Pulmonary artery endothelial cell (primary cell): ENCODE measurements around the gene GBE1. TPM values are rescaled to one million over a fixed set of nuclear protein-coding genes. Genes with fewer than 3 reads are reported as not detected.
"Not testable (repeated sequence)": the region's sequence is repeated elsewhere in the genome, so short reads cannot be mapped to it uniquely, and the experiment has no call there.

ENCODE experiments used
- DNase-seq: peaks from one replicate; pipeline ENCODE4 v3.0.0-alpha.2; 2011; ENCODE audit warnings: low read depth, low spot score
- total RNA-seq: library from RNA; depleted of rRNA; stranded (reverse); fragments of >200 nt; gene quantifications from 2 replicates; pipeline ENCODE4 v1.2.3, GENCODE V29; 2014

The GBE1 gene
- total RNA-seq, 1 donor from 2014 or later = 174 TPM

DNA sequence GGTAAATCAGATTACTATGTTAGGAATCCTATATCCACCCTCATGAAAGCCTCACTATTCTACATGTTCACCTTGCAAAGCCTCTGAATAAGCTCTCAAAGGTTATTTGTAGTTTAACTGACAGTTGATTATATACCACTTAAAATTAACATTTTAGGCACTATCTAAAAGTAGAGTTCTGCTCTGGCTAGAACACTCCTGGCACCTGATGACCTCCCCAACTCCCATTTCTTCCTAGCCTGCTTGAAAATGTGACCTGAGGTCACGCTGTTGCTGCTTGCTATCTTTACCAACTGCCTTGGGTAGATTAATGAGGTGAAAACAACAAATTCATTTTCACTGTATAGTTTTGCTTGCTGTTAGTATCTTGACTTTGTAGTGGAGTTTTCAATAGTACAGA, 220.7 kb downstream of the GBE1 start:
- no peak for DNase-seq

DNA sequence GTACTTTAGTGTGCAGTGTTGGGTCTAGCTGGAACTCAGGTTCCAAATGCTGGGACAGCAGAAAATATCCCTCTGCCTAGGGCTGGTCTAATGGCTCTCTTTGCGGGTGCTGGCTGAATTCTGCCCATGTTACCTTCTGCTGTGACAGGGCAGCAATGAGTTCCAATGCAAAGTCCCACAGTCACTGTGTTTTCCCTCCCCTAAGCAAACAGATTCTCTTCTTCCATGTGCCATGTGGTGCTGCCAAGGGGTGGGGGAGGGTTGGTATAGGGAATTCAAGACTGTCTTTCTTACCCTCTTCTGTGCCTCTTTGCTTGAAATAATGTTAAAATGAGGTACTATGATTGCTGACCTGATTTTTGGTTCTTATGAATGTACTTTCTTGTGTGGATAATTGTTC, 229.6 kb downstream of the GBE1 start:
- no peak for DNase-seq

DNA sequence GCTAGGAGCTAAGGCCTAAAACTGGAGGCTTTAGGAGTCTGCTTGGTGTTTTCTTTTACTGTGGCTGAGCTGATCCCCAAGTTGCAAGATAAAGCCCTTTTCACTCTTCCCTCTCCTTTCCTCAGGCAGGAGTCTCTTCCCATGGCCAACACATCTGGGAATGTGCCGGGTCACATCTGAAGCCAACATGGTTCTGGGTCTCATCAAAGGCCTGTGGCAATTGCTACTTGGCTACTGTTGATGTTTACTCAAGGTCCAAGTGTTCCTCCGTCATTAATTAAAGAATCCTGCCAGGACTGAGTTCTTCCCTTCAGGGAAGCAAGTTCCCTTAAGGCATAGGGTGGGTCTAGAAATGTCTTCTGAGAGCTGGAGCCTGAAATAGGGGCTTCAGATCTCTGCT, 230.2 kb downstream of the GBE1 start:
- no peak for DNase-seq

DNA sequence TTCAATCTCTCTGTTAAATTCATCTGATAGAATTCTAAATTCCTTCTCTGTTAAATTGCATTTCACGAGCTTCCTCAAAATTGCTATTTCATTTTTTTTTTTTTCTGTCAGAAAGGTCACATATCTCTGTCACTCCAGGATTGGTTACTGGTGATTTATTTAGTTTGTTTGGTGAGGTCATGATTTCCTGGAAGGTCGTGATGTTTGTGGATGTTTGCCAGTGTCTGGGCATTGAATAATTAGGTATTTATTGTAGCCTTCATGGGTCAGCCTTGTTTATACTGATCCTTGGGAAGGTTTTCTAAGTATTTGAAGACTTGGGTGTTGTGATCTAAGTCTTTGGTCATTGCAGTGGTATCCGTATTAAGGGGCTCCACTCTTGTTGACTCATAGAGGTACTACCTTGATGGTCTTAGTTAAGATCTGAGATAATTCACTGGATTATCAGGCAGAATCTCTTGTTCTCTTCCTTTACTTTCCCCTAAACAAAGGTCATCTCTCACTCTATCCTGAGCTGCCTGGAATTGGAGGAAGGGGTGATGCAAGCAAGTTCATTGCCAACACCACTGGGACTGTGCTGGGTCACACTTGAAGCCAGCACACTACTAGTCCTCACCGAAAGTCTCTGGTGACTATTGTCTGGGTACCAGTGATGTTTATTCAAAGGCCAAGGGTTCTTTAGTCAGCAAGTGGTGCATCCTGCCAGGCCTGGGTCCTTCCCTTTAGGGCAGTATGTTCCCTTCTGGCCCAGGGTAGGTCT, 231.1 kb downstream of the GBE1 start:
- DNase-seq = no peak

DNA sequence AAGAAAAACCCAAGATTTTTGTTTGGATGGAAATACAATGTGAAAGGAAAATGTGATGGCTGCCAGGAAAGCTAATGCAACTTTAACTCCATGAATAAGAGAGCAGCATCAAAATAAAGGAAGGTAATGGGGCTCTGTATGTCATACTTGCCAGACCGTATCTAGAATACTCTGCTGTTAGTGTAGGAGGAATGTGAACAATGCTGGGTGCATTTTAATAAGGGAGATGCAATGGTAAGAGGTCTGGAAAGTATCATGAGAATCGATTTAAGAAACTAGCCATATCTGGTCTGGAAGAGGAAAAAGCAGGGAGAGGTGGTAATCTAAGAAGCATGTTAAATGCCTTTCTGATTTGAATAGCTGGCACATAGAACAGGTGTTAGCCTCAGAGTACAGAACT, 239.6 kb downstream of the GBE1 start:
- no peak for DNase-seq

DNA sequence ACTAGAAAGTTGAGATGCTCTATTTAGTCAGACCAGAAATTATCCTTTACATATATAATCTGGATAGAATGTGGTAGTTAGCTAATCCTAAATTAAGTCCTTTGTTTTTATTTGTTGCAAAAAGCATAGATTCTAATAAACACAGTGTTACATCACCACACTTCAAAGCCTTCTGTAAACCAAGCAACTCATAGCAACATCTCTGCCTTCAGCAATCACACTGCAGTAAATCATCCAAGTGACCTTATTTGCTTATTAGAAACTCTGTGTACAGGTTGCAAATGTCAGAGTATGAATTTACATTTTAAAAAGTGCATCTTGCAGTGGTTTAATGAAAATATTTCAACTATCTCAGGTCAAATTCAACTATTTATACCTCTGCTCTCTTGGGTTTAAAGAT, 242.5 kb downstream of the GBE1 start:
- no peak for DNase-seq

DNA sequence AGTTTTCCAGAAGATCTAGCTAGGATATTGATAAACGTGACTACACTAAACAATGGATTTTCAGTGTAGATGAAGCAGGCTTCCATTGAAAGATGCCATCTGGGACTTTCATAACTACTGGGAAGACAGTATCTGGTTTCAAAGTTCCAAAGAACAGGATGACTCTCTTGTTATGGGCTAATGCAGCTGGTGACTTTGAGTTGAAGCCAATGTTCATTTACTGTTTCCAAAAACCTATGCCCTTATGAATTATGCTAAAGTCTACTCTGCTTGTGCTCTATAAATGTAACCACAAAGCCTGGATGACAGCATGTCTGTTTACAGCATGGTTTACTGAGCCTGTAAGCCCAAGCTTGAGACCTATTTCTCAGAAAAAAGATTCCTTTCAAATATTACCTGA, 245.4 kb downstream of the GBE1 start:
- DNase-seq = no peak

DNA sequence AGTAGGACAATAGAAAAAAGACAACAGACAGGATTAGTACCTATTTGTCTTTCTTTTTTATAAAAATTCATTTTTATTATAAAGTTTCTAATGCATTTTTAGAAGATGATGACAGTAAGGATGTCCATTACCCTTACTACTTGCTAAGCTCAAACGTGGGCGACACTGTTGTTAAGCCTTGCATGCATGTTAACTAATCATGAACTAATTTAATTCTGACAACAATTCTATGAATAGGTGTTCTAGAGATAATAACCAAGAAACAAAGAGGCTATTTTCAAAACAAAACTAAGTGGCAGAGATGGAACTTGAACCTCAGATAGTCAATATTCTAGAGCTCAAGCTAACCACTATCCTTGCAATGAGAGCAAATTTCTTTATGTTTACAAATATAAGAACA, 247.9 kb downstream of the GBE1 start:
- no peak for DNase-seq

DNA sequence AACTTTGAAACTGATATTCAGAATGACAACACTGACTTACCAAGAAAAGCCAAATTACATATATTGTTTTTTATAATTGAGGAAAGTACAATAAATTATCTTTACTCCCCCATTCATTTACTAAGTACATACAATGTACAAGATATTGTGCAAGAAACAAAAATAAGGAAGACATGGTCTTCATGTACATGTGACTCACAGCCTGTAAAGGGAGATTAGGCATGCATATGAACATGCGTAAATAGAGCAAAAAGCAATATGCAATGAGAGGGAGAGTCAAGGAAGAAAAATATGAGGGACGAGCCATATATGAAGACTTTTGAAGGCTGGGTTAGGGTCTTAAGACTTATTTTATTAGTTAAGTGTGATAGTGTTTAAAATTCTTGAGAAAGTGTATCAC, 258.4 kb downstream of the GBE1 start:
- DNase-seq = no peak

DNA sequence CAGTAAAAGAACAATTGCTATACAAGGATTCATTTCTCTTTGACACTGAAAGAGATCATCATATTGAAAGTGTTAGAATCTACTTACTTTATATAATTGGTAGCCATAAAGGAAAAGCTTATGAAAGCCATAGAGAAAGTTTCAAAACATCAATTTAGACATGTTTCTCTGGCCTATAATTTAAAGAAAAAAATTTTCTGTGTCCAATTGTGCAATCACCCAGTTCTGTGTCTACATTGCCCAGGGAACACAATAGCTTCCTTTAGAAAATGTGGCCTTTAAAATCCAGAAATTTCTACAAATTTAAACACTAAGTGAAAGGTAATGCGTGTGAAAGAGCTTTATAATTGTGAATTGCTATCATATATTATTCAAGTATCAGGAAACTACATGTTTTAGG, 259.2 kb downstream of the GBE1 start:
- no peak for DNase-seq

DNA sequence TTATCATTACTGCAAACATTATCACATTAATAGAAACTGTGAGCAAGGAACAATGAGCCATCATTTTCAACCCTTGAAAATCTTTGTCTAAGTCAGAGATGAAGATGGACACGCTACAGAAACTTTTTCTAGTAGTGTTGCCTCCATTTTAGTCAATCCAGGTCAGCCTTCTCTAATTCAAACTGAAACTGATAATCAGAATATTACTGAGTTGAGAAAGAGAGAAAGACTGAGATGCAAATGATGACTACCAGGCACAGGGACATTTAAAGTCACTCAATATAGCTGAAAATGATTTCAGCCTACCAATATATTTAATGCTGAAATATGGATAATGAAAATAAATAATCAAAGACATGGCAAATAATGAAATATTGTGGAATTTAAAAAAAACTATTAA, 261.4 kb downstream of the GBE1 start:
- DNase-seq = no peak

DNA sequence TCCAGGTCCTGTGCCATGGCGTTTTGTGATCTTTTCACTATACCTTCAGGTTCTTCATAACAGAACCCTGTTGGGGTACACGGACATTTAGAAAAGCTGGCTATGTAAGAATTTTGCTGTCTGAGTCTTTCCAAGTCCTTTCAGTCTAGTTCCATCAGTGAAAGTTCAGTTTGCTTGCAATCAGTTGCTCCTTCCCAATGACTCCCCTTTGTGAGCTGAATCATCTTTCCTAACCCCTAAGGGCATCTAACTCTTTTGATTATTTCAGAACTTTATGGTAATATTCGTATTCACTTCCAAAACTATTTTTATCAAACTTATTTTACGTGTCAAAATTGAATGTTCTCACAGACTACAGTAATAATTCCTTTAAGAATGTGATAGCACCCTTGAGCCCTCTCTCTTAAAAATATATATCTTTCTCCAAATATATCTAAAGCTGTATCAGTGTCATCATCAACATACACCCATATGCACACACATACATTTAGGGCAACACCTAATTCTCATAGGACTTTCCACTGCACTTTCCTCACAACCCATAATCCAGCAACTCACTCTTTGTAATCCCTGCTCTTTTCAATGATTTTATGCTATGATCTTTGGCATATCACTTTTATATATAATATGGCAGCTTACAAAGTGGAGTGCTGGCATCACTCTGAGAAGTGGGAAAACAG, 263.7 kb downstream of the GBE1 start:
- DNase-seq = no peak

DNA sequence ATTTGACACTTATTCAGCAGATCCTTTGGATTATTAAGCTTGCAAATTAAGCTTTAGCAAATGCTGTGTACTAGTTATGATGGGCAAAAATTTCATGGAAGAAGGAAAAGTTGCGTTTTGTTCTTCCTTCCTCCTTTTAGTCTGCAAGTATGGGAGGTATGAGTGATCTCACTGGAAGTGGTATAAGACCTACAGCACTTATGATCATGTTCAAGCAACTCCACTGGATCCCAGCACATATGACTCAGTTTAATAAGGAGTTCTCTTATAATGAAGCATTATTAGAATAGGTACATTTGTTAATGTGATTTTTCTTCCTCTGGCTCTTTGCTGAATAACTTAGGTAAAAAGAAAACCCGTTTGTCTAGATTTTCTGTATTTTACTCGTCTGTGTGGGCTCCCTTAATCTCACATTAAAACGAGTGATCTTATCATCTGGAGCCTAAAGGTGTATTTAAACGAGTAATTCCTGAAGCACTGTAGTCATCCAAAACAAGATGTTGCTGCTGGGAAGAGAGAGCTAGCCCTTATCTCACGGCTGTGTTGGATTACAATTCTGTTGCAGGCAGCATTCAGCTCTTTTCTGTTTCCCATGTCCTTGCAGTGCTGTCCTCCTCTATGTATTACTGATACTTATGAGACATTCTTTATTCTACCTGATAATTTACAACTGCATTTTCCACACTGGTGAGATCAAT, 264.9 kb downstream of the GBE1 start:
- no peak for DNase-seq

DNA sequence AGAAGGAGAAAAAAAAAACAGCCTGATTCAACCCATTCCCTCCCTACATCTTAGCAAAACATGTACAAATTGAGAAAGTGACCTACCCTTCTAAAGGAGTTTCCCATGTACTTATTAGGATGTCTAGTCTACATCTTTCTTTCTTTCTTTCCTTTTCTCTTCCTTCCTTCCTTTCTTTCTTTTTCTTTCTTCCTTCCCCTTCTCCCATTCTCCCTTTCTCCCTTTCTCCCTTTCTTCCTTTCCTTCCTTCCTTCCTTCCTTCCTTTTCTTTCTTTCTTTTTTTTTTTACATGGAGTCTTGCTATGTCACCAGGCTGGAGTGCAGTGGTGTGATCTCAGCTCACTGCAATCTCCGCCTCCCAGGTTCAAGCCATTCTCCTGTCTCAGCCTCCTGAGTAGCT, 269.0 kb downstream of the GBE1 start:
- not testable (repeated sequence) for DNase-seq

DNA sequence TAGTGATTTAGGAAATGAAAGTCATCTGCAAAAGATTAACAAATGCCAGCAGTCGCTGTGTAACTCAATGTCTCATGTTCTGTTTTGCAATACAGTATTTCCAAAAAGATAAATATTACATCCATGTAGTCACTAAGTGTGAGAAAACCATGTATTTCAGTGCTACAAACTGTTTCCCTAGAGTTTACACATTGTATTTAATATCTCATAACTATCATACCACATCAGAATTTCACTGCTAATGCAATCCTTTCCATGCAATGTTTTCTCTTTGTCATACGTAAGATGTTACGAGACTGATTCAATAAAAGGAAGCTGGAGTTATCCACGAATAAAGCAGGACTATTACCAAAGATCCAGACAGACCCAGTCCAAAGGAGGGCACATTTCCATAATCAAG, 269.4 kb downstream of the GBE1 start:
- no peak for DNase-seq

DNA sequence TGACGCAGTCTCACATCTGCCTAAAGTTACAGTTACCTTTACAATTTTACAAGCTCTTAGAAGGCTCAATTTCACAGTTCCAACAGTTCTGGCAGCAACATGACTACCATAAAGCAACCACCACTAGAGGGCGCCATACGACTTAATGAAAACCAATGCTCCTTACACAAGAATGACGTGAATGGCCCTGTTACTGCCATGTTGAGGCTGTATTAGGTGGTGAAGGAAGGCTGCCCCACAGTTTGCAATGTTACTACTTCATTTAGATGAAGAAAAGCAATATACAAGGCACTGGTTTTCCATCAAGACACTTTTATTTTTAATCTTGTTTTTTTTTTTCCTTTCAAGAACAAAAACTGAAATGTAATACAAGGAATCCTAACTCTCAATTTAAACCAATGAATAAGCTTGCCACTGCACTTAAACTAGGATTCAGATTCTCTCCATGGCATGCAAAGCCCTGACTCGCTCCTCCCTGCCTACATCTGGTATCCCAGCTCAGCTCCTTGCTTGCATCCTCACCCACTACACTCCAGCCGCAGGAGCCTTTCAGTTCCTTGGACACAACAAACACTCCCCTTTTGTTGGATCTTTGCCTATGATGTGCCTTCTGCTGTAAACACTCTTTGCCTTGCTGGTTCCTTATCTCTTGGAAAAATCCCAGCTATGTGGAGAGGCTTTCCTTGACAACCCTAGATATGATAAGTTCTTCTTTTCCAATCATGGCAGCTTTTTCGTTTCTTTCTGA, 270.7 kb downstream of the GBE1 start:
- peak; percentile 67 for DNase-seq

DNA sequence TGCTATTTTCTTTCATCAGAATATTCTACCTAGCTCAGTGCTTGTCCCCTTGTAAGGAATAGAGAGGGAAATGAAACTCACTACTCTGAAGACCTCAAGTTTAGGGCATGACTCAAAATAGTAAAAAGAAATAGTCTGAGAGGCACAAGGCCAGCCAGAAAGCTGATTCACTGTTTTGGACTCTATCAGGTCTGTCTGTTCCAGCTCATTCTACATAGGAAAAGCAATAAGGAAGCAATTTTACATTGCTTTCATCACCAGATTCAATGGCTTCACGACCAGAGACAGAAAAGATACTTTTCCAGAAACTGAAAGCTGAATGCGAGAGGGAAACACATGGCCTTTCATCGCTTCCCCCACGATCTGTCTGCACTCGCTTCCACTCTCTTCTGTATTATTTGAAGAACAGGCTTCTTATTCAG, 276.0 kb downstream of the GBE1 start:
- peak; percentile 68 for DNase-seq

DNA sequence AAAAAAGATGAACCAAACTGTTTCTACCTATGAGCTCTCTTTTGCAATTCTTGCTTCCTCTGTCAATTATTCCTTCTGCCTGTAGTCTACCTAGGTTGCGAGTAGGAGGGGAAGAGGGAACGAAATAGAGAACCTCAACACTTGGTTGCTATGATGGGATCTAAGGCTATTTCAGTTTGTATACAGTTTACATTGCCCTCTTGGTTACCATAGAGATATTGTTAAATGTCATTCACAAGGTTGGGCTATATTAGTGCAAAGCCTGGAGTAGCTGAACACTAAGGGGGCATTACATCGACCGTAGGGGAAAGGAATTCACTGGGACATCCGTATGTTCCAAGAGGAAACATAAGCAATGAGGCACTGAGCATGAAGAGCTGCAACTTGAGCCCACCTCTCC, 276.9 kb downstream of the GBE1 start:
- no peak for DNase-seq

DNA sequence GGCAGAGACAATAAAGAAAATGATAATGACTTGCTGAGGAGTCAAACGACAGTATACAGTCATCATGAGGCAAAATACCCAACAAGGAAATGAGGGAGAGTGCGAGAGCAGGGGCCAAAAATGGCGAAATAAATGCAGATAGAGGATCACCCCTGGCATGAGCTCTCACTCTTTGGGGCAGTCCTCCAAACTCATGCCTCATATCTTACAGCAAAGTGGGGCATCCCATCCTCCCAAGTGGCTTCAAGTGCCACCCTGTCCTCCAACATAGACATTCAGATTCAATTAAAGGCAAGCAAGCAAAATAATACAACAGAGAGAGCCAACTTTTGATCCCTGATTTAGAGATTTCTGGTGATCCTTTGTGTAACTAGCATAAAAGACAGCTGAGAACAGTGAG, 278.4 kb downstream of the GBE1 start:
- no peak for DNase-seq

DNA sequence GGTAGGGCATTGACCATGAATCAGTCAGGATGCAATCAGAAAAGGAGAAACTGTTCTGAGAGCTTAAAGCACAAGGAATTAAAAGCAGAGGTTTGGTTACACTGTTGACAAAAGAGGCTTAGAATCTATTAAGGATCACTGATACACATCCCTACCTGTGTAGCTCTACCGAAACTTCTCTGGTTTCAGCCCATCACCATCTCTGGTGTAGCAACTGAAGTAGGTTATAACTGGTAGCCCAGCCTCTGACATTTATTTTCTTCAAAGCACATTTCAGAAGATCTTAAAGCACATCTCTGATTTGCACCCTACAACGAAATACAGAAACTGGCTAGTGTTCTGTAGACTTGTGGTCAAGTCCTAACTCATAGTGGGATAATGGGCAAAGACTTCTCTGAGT, 283.7 kb downstream of the GBE1 start:
- DNase-seq = no peak

DNA sequence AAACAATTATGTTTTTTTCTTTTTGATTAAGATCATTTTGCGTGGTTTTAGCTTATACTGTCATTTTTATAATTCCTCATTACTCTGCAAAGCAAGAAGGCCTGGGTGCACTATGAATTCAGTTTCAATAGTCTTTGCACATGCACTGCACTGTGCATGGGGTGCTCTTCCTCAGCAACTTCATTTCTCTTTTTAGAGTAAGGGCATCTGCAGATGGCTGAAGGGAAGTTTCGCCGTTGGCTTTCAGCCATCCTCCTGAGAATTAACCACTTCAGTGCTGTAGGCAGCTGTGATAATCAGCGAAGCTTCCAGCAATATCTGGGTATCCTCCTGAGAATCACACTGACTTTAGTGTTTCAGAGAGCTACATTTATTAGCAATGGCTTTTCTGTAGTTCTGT, 284.8 kb downstream of the GBE1 start:
- no peak for DNase-seq
